ENCODE data around the gene TAPT1.

The TAPT1 gene

DNA sequence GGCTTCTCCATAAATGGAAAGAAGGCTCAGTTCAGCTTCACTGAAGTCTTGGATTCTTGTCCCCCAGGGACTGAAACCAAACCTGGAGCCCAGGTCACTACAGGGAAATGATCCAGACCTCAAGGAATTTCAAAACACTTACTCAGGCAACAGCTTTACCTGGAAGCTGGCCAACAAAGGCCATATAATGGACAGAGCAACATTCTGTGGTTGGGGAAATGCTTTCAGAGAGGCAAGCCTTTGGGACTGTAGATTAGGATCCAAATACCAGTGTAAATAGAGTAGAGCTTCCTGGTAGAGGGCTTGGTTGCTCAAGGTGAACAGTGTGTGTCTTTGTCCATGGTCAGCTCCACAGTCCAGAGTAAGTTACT, 85.4 kb downstream of the TAPT1 start:
- Histone ChIP-seq H3K4me1 (ENCODE audit: control insufficient read depth, insufficient read depth, low read length) (peaks cover 5% of the 10 kb centered on the region; the same call in 1 of the 2 replicates), H3K4me3 (ENCODE audit: low read depth, low read length) (no peak overlapping the region), H3K9me3 (ENCODE audit: control insufficient read depth, insufficient read depth, low read depth, low read length) (no peaks in the 10 kb centered on the region), H3K27ac (ENCODE audit: extremely low read depth, low read depth, low read length) (no peak overlapping the region; the same call in 1 of the 2 replicates), H3K36me3 (ENCODE audit: control insufficient read depth in 2 of 2, insufficient read depth in 1 of 2, low read length in 2 of 2) (no peaks in the 10 kb centered on the region)
- ChIA-PET POLR2A (interaction anchor here (0.9 kb wide), 2 partner anchors 58 to 87 kb away, joined by 3 to 4 read pairs; no protein-coding TSS in a partner anchor), CTCF (interaction anchor here (0.6 to 0.7 kb wide), 2 partner anchors 23 to 83 kb away, joined by 3 to 4 read pairs; no protein-coding TSS in a partner anchor)
- TF ChIP-seq ZNF549 (tag by site-specific recombination; IDR thresholded peaks at IDR 0.05) (no peak), GLIS1 (tag by site-specific recombination; IDR thresholded peaks at IDR 0.05) (peak; percentile 31; the same call in 1 of the 2 replicates), ZXDB (tag by site-specific recombination; IDR thresholded peaks at IDR 0.05) (0 out of 2 replicates have a peak, but pooled peaks have one; percentile 44), ZNF629 (tag by site-specific recombination; IDR thresholded peaks at IDR 0.05) (0 out of 2 replicates have a peak, but pooled peaks have one; percentile 39)
- TF ChIP-seq, protein P1, sequence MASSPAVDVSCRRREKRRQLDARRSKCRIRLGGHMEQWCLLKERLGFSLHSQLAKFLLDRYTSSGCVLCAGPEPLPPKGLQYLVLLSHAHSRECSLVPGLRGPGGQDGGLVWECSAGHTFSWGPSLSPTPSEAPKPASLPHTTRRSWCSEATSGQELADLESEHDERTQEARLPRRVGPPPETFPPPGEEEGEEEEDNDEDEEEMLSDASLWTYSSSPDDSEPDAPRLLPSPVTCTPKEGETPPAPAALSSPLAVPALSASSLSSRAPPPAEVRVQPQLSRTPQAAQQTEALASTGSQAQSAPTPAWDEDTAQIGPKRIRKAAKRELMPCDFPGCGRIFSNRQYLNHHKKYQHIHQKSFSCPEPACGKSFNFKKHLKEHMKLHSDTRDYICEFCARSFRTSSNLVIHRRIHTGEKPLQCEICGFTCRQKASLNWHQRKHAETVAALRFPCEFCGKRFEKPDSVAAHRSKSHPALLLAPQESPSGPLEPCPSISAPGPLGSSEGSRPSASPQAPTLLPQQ (tag by site-specific recombination; IDR thresholded peaks at IDR 0.05) = 0 out of 2 replicates have a peak, but pooled peaks have one; percentile 26

DNA sequence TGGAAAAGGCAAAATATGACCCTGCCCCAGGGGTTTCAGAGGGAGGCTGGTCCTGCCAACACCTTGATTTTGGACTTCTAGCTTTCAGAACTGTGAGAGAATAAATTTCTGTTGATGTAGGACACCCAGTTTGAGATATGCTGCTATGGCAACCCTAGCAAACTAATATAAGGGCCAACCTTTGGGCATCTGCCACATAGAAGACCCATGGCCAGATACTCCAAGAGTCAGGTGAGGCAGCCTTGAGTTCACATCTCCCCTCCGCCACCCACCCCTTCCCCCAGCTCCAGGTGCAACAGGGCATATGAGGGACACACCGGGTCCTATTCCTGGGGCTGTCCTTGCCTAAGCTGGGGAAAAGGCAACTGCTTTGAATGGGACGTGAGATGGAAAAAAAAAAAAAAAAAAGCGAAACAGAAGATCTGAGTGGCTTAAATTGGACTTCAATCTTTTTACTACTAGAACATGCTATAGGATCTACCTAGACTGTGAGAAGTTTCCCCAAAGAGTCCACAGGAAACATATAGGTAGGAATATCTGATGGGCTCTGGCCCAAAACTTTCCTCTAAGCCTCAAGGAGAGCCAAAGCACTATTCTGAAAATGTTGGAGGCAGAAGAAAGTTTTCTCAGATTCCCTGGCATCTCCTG, 85.9 kb downstream of the TAPT1 start:
- ChIA-PET CTCF (no interaction called here), POLR2A (interaction anchor here (0.6 kb wide), 2 partner anchors 9 to 11 kb away, joined by 3 read pairs; no protein-coding TSS in a partner anchor)

More for the DNA sequence above, 85.9 kb downstream of the TAPT1 start:
- H3K27ac ChIP-seq (ENCODE audit: extremely low read depth, low read depth, low read length) = peak overlapping the region; percentile 17; the same call in 1 of the 2 replicates
- TF ChIP-seq ZNF555 (tag by site-specific recombination; conservative IDR thresholded peaks at IDR 0.05) (no peak), KLF16 (tag by site-specific recombination; IDR thresholded peaks at IDR 0.05) (no peak), ZNF677 (tag by site-specific recombination; IDR thresholded peaks at IDR 0.05) (no peak), HOXD13 (CRISPR knock-in tag; IDR thresholded peaks at IDR 0.05; ENCODE audit: borderline replicate concordance) (no peak), SETDB1 (IDR thresholded peaks at IDR 0.05; ENCODE audit: insufficient read length, low read length) (no peak), TCF7L2 (IDR thresholded peaks at IDR 0.05; ENCODE audit: borderline replicate concordance, low read depth, low read length) (no peak), KLF10 (tag by site-specific recombination; IDR thresholded peaks at IDR 0.05) (no peak)
- TF ChIP-seq, protein P2, sequence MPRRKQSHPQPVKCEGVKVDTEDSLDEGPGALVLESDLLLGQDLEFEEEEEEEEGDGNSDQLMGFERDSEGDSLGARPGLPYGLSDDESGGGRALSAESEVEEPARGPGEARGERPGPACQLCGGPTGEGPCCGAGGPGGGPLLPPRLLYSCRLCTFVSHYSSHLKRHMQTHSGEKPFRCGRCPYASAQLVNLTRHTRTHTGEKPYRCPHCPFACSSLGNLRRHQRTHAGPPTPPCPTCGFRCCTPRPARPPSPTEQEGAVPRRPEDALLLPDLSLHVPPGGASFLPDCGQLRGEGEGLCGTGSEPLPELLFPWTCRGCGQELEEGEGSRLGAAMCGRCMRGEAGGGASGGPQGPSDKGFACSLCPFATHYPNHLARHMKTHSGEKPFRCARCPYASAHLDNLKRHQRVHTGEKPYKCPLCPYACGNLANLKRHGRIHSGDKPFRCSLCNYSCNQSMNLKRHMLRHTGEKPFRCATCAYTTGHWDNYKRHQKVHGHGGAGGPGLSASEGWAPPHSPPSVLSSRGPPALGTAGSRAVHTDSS (tag by site-specific recombination; IDR thresholded peaks at IDR 0.05) = no peak
- TF ChIP-seq, protein P3, sequence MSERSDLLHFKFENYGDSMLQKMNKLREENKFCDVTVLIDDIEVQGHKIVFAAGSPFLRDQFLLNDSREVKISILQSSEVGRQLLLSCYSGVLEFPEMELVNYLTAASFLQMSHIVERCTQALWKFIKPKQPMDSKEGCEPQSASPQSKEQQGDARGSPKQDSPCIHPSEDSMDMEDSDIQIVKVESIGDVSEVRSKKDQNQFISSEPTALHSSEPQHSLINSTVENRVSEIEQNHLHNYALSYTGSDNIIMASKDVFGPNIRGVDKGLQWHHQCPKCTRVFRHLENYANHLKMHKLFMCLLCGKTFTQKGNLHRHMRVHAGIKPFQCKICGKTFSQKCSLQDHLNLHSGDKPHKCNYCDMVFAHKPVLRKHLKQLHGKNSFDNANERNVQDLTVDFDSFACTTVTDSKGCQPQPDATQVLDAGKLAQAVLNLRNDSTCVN (tag by site-specific recombination; optimal IDR thresholded peaks at IDR 0.05) = no peak
- TF ChIP-seq, protein P4, sequence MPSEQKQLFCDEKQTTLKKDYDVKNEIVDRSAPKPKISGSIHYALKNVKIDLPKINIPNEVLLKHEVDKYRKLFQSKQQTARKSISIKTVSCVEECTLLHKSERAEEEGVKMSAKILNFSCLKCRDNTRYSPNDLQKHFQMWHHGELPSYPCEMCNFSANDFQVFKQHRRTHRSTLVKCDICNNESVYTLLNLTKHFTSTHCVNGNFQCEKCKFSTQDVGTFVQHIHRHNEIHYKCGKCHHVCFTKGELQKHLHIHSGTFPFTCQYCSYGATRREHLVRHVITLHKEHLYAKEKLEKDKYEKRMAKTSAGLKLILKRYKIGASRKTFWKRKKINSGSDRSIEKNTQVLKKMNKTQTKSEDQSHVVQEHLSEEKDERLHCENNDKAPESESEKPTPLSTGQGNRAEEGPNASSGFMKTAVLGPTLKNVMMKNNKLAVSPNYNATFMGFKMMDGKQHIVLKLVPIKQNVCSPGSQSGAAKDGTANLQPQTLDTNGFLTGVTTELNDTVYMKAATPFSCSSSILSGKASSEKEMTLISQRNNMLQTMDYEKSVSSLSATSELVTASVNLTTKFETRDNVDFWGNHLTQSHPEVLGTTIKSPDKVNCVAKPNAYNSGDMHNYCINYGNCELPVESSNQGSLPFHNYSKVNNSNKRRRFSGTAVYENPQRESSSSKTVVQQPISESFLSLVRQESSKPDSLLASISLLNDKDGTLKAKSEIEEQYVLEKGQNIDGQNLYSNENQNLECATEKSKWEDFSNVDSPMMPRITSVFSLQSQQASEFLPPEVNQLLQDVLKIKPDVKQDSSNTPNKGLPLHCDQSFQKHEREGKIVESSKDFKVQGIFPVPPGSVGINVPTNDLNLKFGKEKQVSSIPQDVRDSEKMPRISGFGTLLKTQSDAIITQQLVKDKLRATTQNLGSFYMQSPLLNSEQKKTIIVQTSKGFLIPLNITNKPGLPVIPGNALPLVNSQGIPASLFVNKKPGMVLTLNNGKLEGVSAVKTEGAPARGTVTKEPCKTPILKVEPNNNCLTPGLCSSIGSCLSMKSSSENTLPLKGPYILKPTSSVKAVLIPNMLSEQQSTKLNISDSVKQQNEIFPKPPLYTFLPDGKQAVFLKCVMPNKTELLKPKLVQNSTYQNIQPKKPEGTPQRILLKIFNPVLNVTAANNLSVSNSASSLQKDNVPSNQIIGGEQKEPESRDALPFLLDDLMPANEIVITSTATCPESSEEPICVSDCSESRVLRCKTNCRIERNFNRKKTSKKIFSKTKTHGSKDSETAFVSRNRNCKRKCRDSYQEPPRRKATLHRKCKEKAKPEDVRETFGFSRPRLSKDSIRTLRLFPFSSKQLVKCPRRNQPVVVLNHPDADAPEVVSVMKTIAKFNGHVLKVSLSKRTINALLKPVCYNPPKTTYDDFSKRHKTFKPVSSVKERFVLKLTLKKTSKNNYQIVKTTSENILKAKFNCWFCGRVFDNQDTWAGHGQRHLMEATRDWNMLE (tag by site-specific recombination; conservative IDR thresholded peaks at IDR 0.05; ENCODE audit: low read depth) = no peak
- H3K36me3 ChIP-seq (ENCODE audit: control insufficient read depth in 2 of 2, insufficient read depth in 1 of 2, low read length in 2 of 2) = no peaks in the 10 kb centered on the region
- H3K4me1 ChIP-seq (ENCODE audit: control insufficient read depth, insufficient read depth, low read length) = peaks cover 5% of the 10 kb centered on the region; the same call in 1 of the 2 replicates
- H3K9me3 ChIP-seq (ENCODE audit: control insufficient read depth, insufficient read depth, low read depth, low read length) = no peaks in the 10 kb centered on the region
- H3K4me3 ChIP-seq (ENCODE audit: low read depth, low read length) = no peak overlapping the region

All from HEK293 (cell line).